AG08395 (cell line): Measurements from ENCODE around the gene EDAR.

Experiments
- DNase-seq: peaks from one replicate; pipeline ENCODE4 v3.0.0; 2012; ENCODE audit warnings: mixed read lengths, low spot score

Gene EDAR

GRCh38 chr2:109001201-109001600 is 12.2 kb upstream of the EDAR start:
- DNase-seq, result no peak

- no peak for DNase-seq
Observed at GRCh38 chr2:109000738-109001137, 11.7 kb upstream of the EDAR start.

DNA sequence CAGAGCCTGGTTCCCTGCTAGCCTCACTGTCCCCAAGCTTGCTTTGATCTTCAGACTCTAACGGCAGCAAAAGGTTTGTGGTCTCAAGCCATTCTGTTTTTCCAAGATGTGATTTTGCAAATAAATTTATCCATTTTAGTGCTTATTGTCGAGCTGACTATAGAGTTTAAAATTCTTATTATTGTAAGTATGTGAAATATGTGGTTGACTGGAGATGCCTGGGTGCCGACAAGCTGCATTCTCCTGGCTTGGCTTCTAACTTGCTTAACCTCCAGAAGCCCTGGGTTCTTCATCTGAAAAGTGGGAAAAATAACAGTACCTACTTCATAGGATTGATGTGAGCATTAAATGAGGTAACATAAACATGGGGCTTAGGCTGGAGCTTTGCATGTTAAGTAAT is 9.9 kb upstream of the EDAR start:
- DNase-seq, result no peak

- no peak for DNase-seq
Observed at GRCh38 chr2:108994178-108994577, 5.2 kb upstream of the EDAR start.

DNA sequence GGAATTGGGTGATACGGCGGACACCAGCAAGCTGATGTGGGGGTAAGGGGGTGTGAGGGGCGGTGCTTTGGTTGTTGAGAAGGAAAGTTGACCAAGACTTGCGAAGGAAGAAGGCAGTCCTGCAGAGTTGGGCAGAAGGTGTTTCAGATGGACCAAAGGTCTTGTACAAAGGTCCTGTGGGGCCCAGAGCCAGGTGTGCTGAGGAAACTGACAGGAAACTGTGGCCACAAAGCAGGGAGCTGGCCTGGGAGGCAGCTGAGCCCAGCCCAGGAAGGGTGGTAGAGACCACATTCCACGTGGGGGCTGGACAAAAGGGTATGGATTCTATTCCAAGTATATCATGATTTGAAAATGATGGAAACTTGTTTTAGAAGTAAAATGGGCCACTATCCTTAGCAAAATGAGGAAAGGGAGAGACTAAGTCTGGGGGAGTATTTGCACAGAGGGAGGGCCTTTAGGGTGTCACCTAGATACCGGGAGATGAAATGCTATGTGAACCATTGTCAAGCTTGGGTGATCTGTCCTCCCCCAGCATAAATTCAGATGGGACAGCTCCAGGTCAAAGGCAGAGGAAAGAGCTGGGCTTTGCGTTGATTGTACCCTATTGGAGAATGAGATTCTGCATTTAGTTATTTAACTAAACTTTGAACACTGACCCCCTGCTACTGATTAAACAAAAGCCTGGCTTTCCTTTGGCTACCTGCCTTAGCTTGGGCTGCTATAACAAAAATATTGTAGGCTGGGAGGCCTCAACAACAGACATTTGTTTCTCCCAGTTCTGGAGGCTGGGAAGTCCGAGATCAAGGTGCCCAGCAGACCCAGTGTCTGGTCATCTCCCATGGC is 4.3 kb upstream of the EDAR start:
- no peak for DNase-seq

GRCh38 chr2:108988076-108988795 is 784 bp downstream of the EDAR start:
- DNase-seq, result no peak

- no peak for DNase-seq
Observed at GRCh38 chr2:108986916-108987510, 2.0 kb downstream of the EDAR start.

- no peak for DNase-seq
Observed at GRCh38 chr2:108983610-108984009, 5.4 kb downstream of the EDAR start.

- no peak for DNase-seq
Observed at GRCh38 chr2:108983061-108983460, 6.0 kb downstream of the EDAR start.

- DNase-seq, result no peak
Observed at GRCh38 chr2:108982259-108982679, 6.8 kb downstream of the EDAR start.

- no peak for DNase-seq
Observed at GRCh38 chr2:108981846-108982245, 7.2 kb downstream of the EDAR start.

DNA sequence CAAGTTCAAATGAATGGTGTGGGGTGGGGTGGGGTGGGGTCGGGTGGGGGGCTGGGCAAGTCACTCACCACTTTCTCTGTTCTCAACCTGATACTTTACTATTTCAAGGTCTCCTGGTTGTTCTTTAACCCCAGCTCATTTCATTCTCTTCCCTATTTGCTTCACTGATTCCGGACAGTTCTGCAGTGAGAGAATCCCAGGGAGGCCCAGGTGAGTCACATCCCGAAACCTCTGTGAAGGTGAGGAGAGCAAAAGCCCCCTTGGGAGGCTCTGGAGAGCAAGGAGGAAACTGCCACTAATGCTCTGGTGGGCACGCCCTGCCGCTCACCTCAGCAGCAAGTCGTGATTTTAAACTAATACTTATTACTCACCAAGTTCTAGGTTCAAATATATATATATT is 8.9 kb downstream of the EDAR start:
- DNase-seq, result no peak

- no peak for DNase-seq
Observed at GRCh38 chr2:108979461-108979860, 9.6 kb downstream of the EDAR start.

GRCh38 chr2:108978709-108979111 is 10.3 kb downstream of the EDAR start:
- no peak for DNase-seq

DNA sequence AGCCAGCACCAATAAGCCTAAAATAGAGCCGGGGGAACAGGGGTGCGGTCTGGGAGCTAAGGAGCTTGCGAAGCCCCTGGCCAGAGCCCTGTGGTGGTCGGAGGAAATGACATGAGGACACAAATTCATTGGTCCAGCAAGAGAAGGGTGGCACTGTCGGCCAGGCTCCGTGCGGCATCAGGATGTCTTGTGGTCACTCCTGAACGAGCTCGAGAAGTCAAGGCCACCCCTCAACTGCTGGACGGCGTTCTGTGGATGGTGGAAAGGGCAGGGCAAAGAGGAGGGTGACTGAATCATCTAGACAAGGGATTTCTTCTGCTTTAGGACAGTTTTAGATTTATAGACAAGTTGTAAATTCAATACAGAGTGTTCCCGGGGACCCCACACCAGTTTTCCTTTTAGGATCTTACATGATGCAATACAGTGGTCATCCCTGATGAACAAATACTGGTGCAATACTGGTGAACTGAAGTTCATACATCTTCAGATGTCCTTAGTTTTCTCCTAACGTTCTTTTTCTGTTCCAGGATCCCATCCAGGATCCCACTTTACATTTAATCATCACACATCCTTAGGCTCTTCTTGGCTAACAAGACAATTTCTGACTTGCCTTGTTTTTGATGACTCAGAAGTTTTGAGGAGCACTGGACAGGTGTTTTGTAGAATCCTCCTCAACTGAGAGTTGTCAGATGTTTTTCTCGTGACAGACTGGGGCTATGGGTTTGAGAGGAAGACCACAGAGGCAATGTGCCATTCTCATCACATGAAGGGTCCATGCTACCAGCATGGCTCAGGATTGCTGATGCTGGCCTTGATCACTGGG is 13.2 kb downstream of the EDAR start:
- DNase-seq, result no peak

GRCh38 chr2:108974674-108975073 is 14.3 kb downstream of the EDAR start:
- no peak for DNase-seq

DNA sequence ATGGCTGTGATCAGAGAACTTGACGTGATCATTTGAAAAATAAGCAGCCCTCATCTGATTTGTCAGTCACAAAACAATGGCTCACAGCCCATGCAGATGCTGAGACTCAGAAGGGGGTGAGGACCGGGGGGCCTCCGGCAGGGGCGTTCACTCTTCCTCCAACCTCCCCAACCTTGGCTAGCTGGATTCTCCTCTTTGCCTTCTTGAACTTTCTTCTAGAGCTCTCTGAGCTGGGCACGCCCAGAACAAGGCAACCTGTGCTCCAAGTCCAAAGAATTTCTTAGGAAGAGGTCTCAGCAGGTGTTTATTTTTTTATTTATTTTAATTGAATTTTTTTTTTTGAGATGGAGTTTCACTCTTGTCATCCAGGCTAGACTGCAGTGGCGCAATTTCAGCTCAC is 16.4 kb downstream of the EDAR start:
- DNase-seq, result no peak

GRCh38 chr2:108971661-108972566 is 17.1 kb downstream of the EDAR start:
- DNase-seq, result peak; percentile 80

- no peak for DNase-seq
Observed at GRCh38 chr2:108970369-108970768, 18.7 kb downstream of the EDAR start.

- DNase-seq, result no peak
Observed at GRCh38 chr2:108969856-108970255, 19.2 kb downstream of the EDAR start.

DNA sequence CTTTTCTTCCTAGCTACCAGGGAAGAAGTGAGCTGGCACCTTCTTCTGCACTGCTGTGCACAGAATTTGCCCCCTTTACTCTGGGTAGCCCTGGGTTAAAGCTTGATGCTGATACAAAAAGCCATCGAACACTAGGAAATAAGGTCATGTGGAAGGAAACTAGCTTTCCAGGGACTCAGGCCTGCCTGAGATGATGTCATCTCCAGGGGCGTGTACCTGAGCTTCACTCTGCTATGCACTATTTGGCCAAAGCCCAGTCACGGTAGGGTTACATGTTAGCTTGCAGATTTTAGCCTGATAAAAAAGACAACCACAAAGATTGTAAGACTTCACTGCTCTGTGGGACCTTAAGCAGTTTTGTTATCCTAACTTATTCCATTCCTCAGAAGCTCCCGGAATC is 20.4 kb downstream of the EDAR start:
- DNase-seq, result no peak
